Spleen (tissue), 11 donors: Measurements from ENCODE around the gene CD1C. TPM values are rescaled to one million over a fixed set of nuclear protein-coding genes. Genes with fewer than 3 reads are reported as not detected.
A peak's percentile ranks its signal among the peaks of the same experiment; 100 is the strongest.
"Not testable (repeated sequence)": the region's sequence is repeated elsewhere in the genome, so short reads cannot be mapped to it uniquely, and the experiment has no call there.

Experiments
- DNase-seq: peaks from one replicate; pipeline ENCODE4 v3.0.0-alpha.2; 2020
- H3K27ac ChIP-seq, 8 donors: fragments of 200-600 bp; sonication (generic) in 7 of 8; 1 replicate in 4 of 8; 2 replicates in 4 of 8; pipeline versions ENCODE4 v1.5.0 to v1.8.0; 2016 to 2021; ENCODE audit warnings: inconsistent platforms in 4 of 8, mild to moderate bottlenecking in 4 of 8, moderate library complexity in 1 of 8
- H3K27me3 ChIP-seq, 7 donors: fragments of 200-600 bp; sonication (generic) in 6 of 7; replicated peaks in 1 of 7; 1 replicate in 4 of 7; 2 replicates in 3 of 7; pipeline versions ENCODE4 v1.5.0 to v1.8.0; 2016 to 2021; ENCODE audit warnings: inconsistent platforms in 3 of 7, mild to moderate bottlenecking in 1 of 7
- H3K36me3 ChIP-seq, 6 donors: fragments of 200-600 bp; sonication (generic) in 5 of 6; 1 replicate in 4 of 6; 2 replicates in 2 of 6; pipeline versions ENCODE4 v1.5.0 to v1.8.0; 2016 to 2021; ENCODE audit warnings: inconsistent platforms in 2 of 6
- H3K4me1 ChIP-seq, 6 donors: fragments of 200-600 bp; sonication (generic) in 5 of 6; 1 replicate in 3 of 6; 2 replicates in 3 of 6; pipeline versions ENCODE4 v1.5.0 to v1.8.0; 2016 to 2021; ENCODE audit warnings: inconsistent platforms in 3 of 6
- H3K4me3 ChIP-seq, 8 donors: fragments of 200-600 bp; sonication (generic) in 7 of 8; 1 replicate in 4 of 8; 2 replicates in 4 of 8; pipeline versions ENCODE4 v1.5.0 to v1.8.0; 2016 to 2021; ENCODE audit warnings: inconsistent platforms in 4 of 8, mild to moderate bottlenecking in 4 of 8, moderate library complexity in 2 of 8
- H3K9me3 ChIP-seq, 8 donors: fragments of 200-600 bp; sonication (generic) in 7 of 8; 1 replicate in 4 of 8; 2 replicates in 4 of 8; pipeline versions ENCODE4 v1.5.0 to v1.8.0; 2016 to 2021; ENCODE audit warnings: inconsistent platforms in 4 of 8
- CTCF ChIP-seq, 11 experiments: fragments of 200-600 bp in 7 of 11; fragments of 450-650 bp in 4 of 11; sonication (generic) in 4 of 11; IDR thresholded peaks in 8 of 11; conservative IDR thresholded peaks in 3 of 11; 1 replicate in 7 of 11; 2 replicates in 4 of 11; pipeline versions ENCODE4 v1.4.0 to v1.8.0; 2016 to 2021; ENCODE audit warnings: antibody characterized with exemption in 11 of 11, inconsistent platforms in 4 of 11, mild to moderate bottlenecking in 1 of 11
- POLR2A ChIP-seq, 3 donors: fragments of 450-650 bp; IDR thresholded peaks; one replicate each; pipeline ENCODE4 v1.5.1; 2017; ENCODE audit warnings: antibody characterized with exemption in 3 of 3, mild to moderate bottlenecking in 1 of 3
- POLR2AphosphoS5 ChIP-seq, 3 donors: sonication (generic); formaldehyde crosslinking; IDR thresholded peaks; one replicate each; pipeline ENCODE4 v1.5.1; 2017; ENCODE audit warnings: antibody characterized with exemption in 3 of 3
- WGBS, 5 donors: extraction: QIAGEN DNeasy Blood & Tissue Kit in 3 of 5; methylation state at CpG; one replicate each; pipeline versions ENCODE4 v1.1.5 to v1.1.7; 2013 to 2018; 5-methylcytosine and 5-hydroxymethylcytosine counted together
- intact Hi-C: fragments of 100-400 bp; cut with DNase I; formaldehyde crosslinking; loops from one replicate; pipeline ENCODE4 v1.15.0; 2023; ENCODE audit warnings: low total_unique reads
- polyA plus RNA-seq, 3 donors: library from polyadenylated mRNA; stranded (reverse); fragments of 200-250 nt; gene quantifications; one replicate each; pipeline ENCODE4 v1.2.1, GENCODE V29; 2013
- total RNA-seq, 7 donors: library from RNA; depleted of rRNA in 3 of 7; stranded (reverse); fragments of >200 nt in 3 of 7; fragmentation: NEBNext Ultra II Directional in 4 of 7; extraction: Animal tissue kit (Norgen Biotek cat#: 25700) in 4 of 7; gene quantifications; one replicate each; pipeline versions ENCODE4 v1.1.0 to v1.2.1, GENCODE V29; 2016 to 2021
- donor health status: healthy with polysubstance abuse.
- donor health status: DM: no; HTN: no; CAD: no; lungs with moderate emphysema.
- donor health status: DM: no; HTN: no; CAD: no.
- donor health status: Bipolar disorder and iron deficiency.
- donor health status: healthy.
- donor health status: DM: no; HTN: no; CAD: no.
- donor health status: DM: yes; HTN: yes; CAD: no.

The CD1C gene
- total and polyA plus RNA-seq, 10 donors: 15.0 to 85.3 (median 26.0) TPM

- H3K4me3 ChIP-seq: no peak overlapping the region
- 81 to 98% (median 92%) methylated on average over 1 of the region's 1 CpG for WGBS, 5 donors
Measured at GRCh38 chr1:158259117-158259516, 30.6 kb upstream of the CD1C start.

GRCh38 chr1:158272681-158273080, 17.0 kb upstream of the CD1C start:
- TF ChIP-seq POLR2A (IDR thresholded peaks at IDR 0.05): no peak
- no peak for TF ChIP-seq CTCF (IDR thresholded peaks at IDR 0.05 in 8 of 11, conservative IDR thresholded peaks at IDR 0.05 in 3 of 11)
- no peak for TF ChIP-seq POLR2AphosphoS5 (IDR thresholded peaks at IDR 0.05)
- peaks cover 0 to 3% (median 0%) of the 10 kb centered on the region in 8 donors for H3K9me3 ChIP-seq
- peaks cover 0 to 30% (median 16%) of the 10 kb centered on the region in 6 donors for H3K4me1 ChIP-seq
- H3K27me3 ChIP-seq: no peaks in the 10 kb centered on the region
- no peak overlapping the region for H3K27ac ChIP-seq
- no peak for DNase-seq
- intact Hi-C loops: no loop called here
- H3K4me3 ChIP-seq: no peak overlapping the region
- H3K36me3 ChIP-seq: no peaks in the 10 kb centered on the region

More at GRCh38 chr1:158259117-158259516, 30.6 kb upstream of the CD1C start:
- intact Hi-C loops: no loop called here
- no peak for TF ChIP-seq CTCF (IDR thresholded peaks at IDR 0.05 in 8 of 11, conservative IDR thresholded peaks at IDR 0.05 in 3 of 11)
- H3K27ac ChIP-seq: no peak overlapping the region
- no peaks in the 10 kb centered on the region for H3K36me3 ChIP-seq
- H3K27me3 ChIP-seq: peaks cover 0 to 5% (median 0%) of the 10 kb centered on the region in 7 donors
- peaks cover 4 to 14% (median 8%) of the 10 kb centered on the region in 6 donors for H3K4me1 ChIP-seq
- no peaks in the 10 kb centered on the region for H3K9me3 ChIP-seq
- DNase-seq: no peak

GRCh38 chr1:158274797-158275196, 14.9 kb upstream of the CD1C start:
- peaks cover 0 to 10% (median 5%) of the 10 kb centered on the region in 8 donors for H3K9me3 ChIP-seq
- H3K27ac ChIP-seq: peak overlapping the region in 3 of 8 donors; percentile 10 to 34 (median 11)
- intact Hi-C loops: no loop called here
- H3K36me3 ChIP-seq: no peaks in the 10 kb centered on the region
- WGBS, 5 donors: 37 to 80% (median 62%) methylated on average over 5 of the region's 5 CpGs
- no peak overlapping the region for H3K4me3 ChIP-seq
- H3K27me3 ChIP-seq: no peaks in the 10 kb centered on the region
- TF ChIP-seq CTCF (IDR thresholded peaks at IDR 0.05 in 8 of 11, conservative IDR thresholded peaks at IDR 0.05 in 3 of 11) (no peak), POLR2AphosphoS5 (IDR thresholded peaks at IDR 0.05) (no peak), POLR2A (IDR thresholded peaks at IDR 0.05) (no peak)
- no peak for DNase-seq
- peaks cover 0 to 30% (median 16%) of the 10 kb centered on the region in 6 donors for H3K4me1 ChIP-seq

GRCh38 chr1:158282421-158282820, 7.3 kb upstream of the CD1C start:
- Histone ChIP-seq H3K4me1 (peaks cover 8 to 57% (median 46%) of the 10 kb centered on the region in 6 donors), H3K9me3 (peaks cover 0 to 34% (median 16%) of the 10 kb centered on the region in 8 donors), H3K27ac (peak overlapping the region in 5 of 8 donors; percentile 3 to 85 (median 73))
- WGBS, 5 donors: 33 to 93% (median 64%) methylated on average over 1 to 2 of the region's 2 CpGs
- DNase-seq, H3K27me3 ChIP-seq, intact Hi-C loops, H3K4me3 ChIP-seq, H3K36me3 ChIP-seq: not testable (repeated sequence)

- no peak for TF ChIP-seq CTCF (IDR thresholded peaks at IDR 0.05 in 8 of 11, conservative IDR thresholded peaks at IDR 0.05 in 3 of 11)
- TF ChIP-seq POLR2AphosphoS5 (IDR thresholded peaks at IDR 0.05): no peak
- no peak for TF ChIP-seq POLR2A (IDR thresholded peaks at IDR 0.05)
- intact Hi-C loops: no loop called here
- WGBS, 5 donors: 31 to 40% (median 36%) methylated on average over 2 of the region's 2 CpGs
- H3K4me1 ChIP-seq: peaks cover 8 to 73% (median 53%) of the 10 kb centered on the region in 6 donors
- H3K4me3 ChIP-seq: no peak overlapping the region
- no peak for DNase-seq
- no peaks in the 10 kb centered on the region for H3K36me3 ChIP-seq
- H3K27ac ChIP-seq: peak overlapping the region in 6 of 8 donors; percentile 15 to 85 (median 73)
- peaks cover 0 to 33% (median 15%) of the 10 kb centered on the region in 8 donors for H3K9me3 ChIP-seq
- no peaks in the 10 kb centered on the region for H3K27me3 ChIP-seq
Measured at GRCh38 chr1:158283965-158284364, 5.8 kb upstream of the CD1C start.
